GM23338 (cell line): ENCODE results near the gene CISH.

ENCODE experiments used
- CREB1 ChIP-seq: fragments of 250-450 bp; sonication (Bioruptor Pico); IDR thresholded peaks from 2 replicates; pipeline ENCODE4 v1.5.0; 2020; ENCODE audit warnings: low read depth, mild to moderate bottlenecking, moderate library complexity
- EZH2 ChIP-seq: fragments of 200-600 bp; sonication (generic); IDR thresholded peaks from one replicate; pipeline ENCODE4 v1.8.0; 2017; ENCODE audit warnings: antibody characterized with exemption, mild to moderate bottlenecking, low read depth; ENCODE audit not compliant: unreplicated experiment
- NANOG ChIP-seq: IDR thresholded peaks from 2 replicates; pipeline ENCODE4 v1.6.1; 2016; ENCODE audit warnings: antibody characterized with exemption, borderline replicate concordance
- POLR2AphosphoS5 ChIP-seq: IDR thresholded peaks from 2 replicates; pipeline ENCODE4 v1.6.1; 2016; ENCODE audit warnings: antibody characterized with exemption, low read depth
- TF ChIP-seq, protein P1 (sequence below), 2 experiments: fragments of 200-600 bp in 1 of 2; sonication (generic) in 1 of 2; conservative IDR thresholded peaks; 2 replicates each; pipeline versions ENCODE4 v1.5.1 to v1.6.1; 2016 to 2017; ENCODE audit warnings: antibody characterized with exemption in 2 of 2, low read depth in 2 of 2, mild to moderate bottlenecking in 2 of 2, moderate library complexity in 1 of 2

DNA sequence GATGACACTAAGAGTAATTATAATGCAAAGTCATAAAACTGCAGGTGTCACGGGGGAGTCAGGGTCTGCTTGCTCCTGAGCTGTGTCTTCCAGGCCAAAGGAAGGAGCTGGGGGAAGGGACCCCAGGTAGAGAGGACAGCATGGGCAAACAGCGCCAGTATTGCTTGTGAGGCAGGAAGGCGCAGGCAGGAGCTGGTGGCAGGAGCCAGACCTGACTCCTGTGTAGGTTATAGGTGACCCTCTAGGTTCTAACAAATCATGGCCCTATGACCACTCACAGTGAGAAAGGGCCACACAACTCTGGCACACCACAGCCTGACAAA, 1.9 kb downstream of the CISH start:
- TF ChIP-seq, protein P1, sequence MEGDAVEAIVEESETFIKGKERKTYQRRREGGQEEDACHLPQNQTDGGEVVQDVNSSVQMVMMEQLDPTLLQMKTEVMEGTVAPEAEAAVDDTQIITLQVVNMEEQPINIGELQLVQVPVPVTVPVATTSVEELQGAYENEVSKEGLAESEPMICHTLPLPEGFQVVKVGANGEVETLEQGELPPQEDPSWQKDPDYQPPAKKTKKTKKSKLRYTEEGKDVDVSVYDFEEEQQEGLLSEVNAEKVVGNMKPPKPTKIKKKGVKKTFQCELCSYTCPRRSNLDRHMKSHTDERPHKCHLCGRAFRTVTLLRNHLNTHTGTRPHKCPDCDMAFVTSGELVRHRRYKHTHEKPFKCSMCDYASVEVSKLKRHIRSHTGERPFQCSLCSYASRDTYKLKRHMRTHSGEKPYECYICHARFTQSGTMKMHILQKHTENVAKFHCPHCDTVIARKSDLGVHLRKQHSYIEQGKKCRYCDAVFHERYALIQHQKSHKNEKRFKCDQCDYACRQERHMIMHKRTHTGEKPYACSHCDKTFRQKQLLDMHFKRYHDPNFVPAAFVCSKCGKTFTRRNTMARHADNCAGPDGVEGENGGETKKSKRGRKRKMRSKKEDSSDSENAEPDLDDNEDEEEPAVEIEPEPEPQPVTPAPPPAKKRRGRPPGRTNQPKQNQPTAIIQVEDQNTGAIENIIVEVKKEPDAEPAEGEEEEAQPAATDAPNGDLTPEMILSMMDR (conservative IDR thresholded peaks at IDR 0.05; ENCODE audit: low read depth in 2 of 2), result no peak
- TF ChIP-seq POLR2AphosphoS5 (no peak), CREB1 (CRISPR knock-in tag) (no peak), EZH2 (no peak), NANOG (no peak)
